MM.1S (cell line): ENCODE results near the gene SHISA6.

Source experiments
- CTCF ChIP-seq: fragments of 300-600 bp; sonication (generic); IDR thresholded peaks from 2 replicates; pipeline ENCODE4 v1.5.1; 2016; ENCODE audit warnings: antibody characterized with exemption, low read length, mixed read lengths
- EZH2 ChIP-seq: fragments of 300-600 bp; sonication (generic); optimal IDR thresholded peaks from 2 replicates; pipeline ENCODE3; 2017; ENCODE audit warnings: low read depth, mild to moderate bottlenecking, antibody characterized with exemption, low read length, mixed read lengths

DNA sequence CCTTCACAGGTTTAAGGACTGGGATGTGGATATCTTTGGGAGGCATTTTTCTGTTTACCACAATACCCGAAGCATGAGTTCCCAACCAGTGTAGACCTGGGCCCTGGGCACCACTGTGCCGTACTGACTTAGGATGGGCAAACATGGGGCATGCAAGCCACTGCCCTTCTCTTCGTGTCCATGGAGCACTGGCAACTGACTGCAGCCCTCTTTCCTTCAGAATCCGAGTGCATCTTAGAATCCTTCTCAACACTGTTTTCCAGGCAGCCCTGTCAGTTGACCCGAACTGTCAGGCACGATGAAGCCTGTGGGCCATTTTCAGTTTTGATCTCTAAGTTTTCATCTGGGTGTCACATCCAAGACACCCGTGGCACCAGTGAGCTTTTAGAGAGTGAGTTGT, 59.2 kb downstream of the SHISA6 start:
- TF ChIP-seq CTCF (no peak), EZH2 (no peak)
